Activated gamma-delta T cell (primary cell): ENCODE measurements around the gene PCYT1B.
A peak's percentile ranks its signal among the peaks of the same experiment; 100 is the strongest.
"Not testable (repeated sequence)": the region's sequence is repeated elsewhere in the genome, so short reads cannot be mapped to it uniquely, and the experiment has no call there.

Source experiments
- DNase-seq: peaks from one replicate; lab custom pipeline; 2025; lab: John Stamatoyannopoulos, UW
- total RNA-seq, 2 donors: gene quantifications; one replicate each; lab custom pipeline; 2026; lab: John Stamatoyannopoulos, UW

PCYT1B gene
- total RNA-seq = 0.20 to 2.4 reads per million in 2 donors

GRCh38 chrX:24647257-24648058 lies at the start of gene PCYT1B:
PCYT1B (minus strand) TSS chrX:24647347; CDS start chrX:24647105, 242 bp downstream.
- peak; percentile 27 for DNase-seq

DNA sequence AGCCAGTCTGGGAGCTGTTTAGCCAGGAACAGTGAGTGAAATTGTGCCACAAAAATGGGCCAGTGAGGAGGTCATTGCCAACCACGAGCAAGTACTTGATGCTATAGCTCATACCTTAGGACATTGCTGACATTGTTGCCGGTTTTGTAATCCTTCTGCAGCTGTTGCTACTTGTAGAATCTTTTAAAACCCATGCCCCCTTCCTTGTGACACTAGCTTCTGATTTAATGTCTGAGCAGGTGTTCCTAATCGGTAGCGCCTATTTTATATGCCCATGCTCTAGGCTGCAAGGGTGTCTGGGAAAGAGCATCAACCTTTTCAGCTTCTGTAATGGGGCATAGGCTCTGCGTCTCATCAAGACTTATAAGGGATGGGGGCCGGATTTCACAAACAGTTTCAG lies 49.1 kb upstream of the PCYT1B start:
- DNase-seq = no peak

DNA sequence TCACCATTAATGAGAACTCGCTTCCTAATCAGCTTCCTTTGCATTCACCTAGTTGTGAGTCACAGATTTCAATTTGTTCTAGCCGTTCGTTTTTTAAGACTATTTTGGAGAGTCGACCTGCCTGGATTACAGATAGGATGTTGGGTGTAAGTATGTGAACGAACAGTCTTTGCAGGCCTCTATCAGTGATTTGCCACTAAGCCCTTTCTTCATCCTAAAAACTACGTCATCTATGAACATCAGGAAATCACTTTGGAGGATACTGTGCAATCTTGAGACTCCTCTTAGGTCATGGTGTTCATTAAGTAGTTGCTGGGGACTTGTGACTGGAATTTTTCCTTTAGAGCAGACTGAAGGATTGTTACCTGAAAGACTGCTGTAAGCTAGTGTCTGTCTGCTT lies 47.7 kb upstream of the PCYT1B start:
- DNase-seq = no peak

- peak; percentile 48 for DNase-seq
These were observed 46.5 kb upstream of the PCYT1B start, which contains the start of gene POLA1 for GRCh38 chrX:24693453-24694202. POLA1 (plus strand) TSS chrX:24693918; CDS start chrX:24693962, 44 bp downstream.

GRCh38 chrX:24692305-24692704 lies 45.2 kb upstream of the PCYT1B start:
- DNase-seq = no peak

- DNase-seq = no peak
These were observed 36.9 kb upstream of the PCYT1B start for GRCh38 chrX:24684048-24684447.

DNA sequence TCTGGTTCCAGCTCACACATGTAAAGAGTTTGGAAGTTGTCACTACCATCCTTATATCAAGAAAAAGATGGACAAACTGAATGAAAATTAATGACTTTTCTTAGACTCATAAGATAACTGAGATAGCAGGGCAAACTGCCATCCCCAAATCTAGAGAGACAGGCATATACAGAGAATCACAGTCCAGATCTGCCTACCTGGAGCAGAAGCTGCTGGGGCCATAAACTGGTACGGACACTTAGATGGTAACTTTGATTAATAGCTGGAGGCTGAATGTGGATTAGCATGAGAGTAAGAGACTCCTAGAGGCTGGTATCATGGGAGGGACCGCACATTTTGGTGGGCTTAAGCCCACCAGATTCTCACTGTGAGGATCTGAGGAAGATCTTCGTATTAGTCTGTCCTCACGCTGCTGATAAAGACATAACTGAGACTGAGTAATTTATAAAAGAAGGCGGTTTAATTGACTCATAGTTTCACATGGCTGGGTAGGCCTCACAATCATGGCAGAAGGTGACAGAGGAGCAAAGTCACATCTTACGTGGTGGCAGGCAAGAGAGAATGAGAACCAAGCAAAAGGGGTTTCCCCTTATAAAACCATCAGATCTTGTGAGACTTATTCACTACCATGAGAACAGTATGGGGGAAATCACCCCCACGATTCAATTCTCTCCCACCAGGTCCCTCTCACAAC lies 35.7 kb upstream of the PCYT1B start:
- no peak for DNase-seq

DNA sequence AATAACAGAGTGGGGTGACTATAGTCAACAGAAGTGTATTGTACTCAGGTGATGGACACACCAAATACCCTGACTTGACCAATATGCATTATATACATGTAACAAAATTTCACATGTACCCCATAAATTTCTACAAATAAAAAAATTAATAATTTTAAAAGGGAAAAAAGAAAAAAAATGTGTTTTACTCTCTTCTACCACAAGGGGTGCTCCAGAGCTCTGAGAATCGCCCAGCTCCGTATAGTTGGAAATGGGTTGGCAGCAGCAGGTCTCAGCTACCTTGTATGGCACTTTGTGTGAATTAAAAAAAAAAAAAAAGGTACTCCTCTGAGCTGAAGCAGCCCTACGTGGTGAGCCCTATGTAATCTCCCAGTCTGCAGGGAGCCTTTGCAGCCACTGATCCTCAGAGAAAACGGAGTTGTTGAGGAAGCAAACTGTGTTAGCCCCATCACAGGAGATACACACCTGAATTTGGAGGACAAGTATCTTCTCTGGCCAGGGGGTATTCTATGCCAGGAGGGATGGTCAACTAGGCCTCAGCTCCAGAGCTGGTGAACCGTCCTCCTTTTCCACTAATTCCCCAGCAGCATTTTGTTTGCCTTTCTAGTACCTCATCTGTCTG lies 29.4 kb upstream of the PCYT1B start:
- DNase-seq = no peak

GRCh38 chrX:24673424-24673823 lies 26.3 kb upstream of the PCYT1B start:
- DNase-seq = no peak

DNA sequence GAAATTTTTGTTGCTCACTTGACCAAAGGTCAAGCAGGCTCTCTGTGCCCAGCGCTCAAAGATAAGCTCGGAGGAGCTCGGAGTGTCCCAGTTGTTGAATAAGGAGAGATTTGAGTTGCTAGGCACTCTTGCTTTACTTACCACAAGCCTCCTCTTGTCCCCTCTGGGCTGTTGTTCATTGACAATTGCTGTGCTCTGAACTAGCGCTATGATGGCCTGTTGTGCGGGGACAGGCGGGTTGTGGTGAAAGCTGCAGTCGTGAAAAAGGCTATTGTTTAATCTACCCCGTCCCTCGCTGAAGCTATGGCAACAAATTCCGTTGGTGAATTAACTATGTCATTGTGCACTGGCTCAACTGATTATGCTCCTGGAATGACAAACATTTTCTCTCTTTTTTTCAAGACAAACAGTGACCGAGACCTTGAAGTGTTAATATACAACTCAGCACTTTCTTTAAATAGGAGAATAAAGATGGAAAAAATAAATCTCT lies 25.6 kb upstream of the PCYT1B start:
- no peak for DNase-seq

GRCh38 chrX:24668111-24668510 lies 21.0 kb upstream of the PCYT1B start:
- DNase-seq = no peak

GRCh38 chrX:24662352-24662751 lies 15.2 kb upstream of the PCYT1B start:
- no peak for DNase-seq

DNA sequence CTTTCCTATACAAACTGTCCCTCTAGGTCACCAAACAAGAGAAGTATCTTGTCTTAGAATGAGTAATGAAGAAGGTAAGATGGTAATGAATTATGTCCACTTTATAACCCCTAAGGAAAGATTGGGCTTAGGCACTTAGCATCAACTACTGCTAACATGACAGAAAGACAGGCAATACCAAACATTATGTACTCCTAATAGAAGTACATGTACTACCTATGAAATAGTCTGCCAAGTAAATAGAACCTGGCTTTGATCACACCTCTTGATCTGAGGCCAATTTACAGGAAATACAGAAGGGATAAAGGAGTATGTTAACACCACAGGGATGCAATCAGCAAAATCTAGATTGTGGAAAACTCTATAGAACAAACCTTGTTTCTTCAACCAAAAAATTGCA lies 14.1 kb upstream of the PCYT1B start:
- no peak for DNase-seq

- DNase-seq = no peak
These were observed 12.5 kb upstream of the PCYT1B start for GRCh38 chrX:24659646-24660045.

DNA sequence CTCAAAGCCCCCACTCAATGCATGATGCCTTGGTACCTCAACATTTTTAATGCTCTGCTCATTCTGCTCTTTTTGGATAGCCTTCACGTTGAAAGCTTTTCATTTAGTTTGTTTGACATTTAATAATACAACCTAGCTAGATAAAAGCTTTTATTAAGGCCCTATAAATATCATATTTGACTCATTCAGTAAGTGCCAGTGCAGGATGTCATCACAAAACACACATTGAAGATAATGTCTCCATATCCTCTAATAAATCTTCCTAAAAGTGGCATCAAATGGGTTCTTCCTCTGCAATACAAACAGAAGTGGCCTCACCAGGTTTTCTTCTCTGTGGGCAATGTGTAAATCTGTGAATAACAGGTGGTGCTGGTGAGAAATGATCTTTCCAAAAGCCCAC lies 12.0 kb upstream of the PCYT1B start:
- no peak for DNase-seq

- no peak for DNase-seq
These were observed 11.3 kb upstream of the PCYT1B start for GRCh38 chrX:24658421-24658820.

- DNase-seq = no peak
These were observed 10.7 kb upstream of the PCYT1B start for GRCh38 chrX:24657671-24658386.

- not testable (repeated sequence) for DNase-seq
These were observed 8.5 kb upstream of the PCYT1B start for GRCh38 chrX:24655679-24656078.

DNA sequence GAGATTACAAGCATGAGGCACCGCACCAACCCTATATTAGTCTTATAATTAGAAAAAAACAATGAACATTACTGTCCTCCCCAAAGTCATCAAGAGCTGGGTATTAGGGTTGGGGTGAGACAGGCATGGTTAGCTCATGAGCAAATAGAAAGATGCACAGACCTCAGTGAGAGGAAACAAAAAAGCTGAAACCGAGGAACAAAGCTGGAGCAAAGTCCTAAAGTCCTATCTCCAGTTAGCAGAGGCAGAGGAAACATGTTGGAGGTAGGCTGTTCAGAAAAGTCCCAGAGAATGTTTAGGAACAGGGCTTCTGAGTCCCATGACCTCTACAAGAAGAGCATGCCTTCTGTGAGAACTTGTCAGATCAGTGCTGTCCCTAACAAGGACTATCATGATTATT lies 4.6 kb upstream of the PCYT1B start:
- no peak for DNase-seq

DNA sequence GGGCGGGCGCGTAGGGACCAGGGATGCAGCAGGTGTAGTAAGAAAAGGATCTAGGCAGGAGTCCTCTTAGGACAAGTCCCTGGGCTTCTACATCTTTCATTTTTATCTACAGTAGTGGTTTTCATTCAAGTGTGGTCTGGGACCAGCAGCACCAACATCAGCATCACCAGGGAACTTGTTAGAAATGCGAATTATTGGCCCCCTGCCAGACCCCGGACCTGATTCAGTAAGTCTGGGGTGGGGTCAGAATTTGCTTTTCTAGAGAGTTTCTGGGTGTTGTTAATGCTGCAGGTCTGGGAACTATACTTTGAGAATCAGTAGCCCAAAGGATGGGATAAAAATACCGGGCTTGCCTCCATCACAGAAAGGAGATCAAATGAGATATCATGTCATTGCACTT lies 1.3 kb upstream of the PCYT1B start:
- DNase-seq = no peak

DNA sequence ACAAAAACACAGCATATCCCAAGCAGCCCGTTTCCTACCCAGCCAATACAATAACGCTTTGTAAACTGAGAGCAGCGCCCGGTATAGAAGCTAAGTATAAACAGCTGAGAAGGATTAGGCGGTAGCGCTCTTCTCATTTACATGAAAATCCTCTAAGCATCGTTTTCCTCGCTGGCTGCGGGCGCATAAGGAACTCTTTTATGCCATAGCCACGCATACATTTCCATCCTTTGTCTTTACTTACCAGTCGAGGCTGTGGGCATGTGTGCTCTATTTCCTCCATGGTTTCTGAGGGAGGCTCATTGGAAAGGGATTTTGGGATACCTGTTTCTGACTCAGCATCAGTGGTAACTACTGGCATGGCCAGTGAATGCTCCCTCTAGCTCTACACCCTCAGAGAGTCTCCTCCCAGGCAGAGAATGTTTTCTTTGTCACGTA lies 383 bp downstream of the PCYT1B start:
- no peak for DNase-seq
